PC-9 (cell line): ENCODE data around the gene CYGB. TPM values are rescaled to one million over a fixed set of nuclear protein-coding genes. Genes with fewer than 3 reads are reported as not detected.
A peak's percentile ranks its signal among the peaks of the same experiment; 100 is the strongest.
"Not testable (repeated sequence)": the region's sequence is repeated elsewhere in the genome, so short reads cannot be mapped to it uniquely, and the experiment has no call there.

Experiments
- BruUV-seq: library from RNA; stranded (reverse); fragments of 400-500 nt; replicated peaks from 2 replicates; lab custom pipeline; 2021; lab: Mats Ljungman, UMichigan
- CTCF ChIA-PET: fragments of 300-600 bp; sonication (Branson Sonifier 250); formaldehyde crosslinking; loops from one replicate; lab custom pipeline; 2022; ENCODE audit warnings: antibody characterized with exemption; lab: Charles Lee
- POLR2A ChIA-PET: fragments of 300-600 bp; sonication (Branson Sonifier 250); formaldehyde crosslinking; loops from one replicate; lab custom pipeline; 2022; ENCODE audit warnings: antibody characterized with exemption; ENCODE audit not compliant: unreplicated experiment; lab: Charles Lee
- DNase-seq, 2 experiments: peaks; one replicate each; pipeline versions ENCODE4 v3.0.0 to v3.0.0-alpha.2; 2015 to 2022; ENCODE audit warnings: mixed read lengths in 1 of 2
- H2AFZ ChIP-seq: fragments of 200-600 bp; sonication (generic); 2 replicates; pipeline ENCODE4 v1.8.1; 2017; ENCODE audit warnings: antibody characterized with exemption
- H3F3A ChIP-seq: fragments of 200-600 bp; sonication (generic); 2 replicates; pipeline ENCODE4 v1.8.1; 2017; ENCODE audit warnings: antibody characterized with exemption, mild to moderate bottlenecking, low read depth; ENCODE audit not compliant: insufficient read depth
- H3K27ac ChIP-seq: fragments of 200-600 bp; sonication (generic); 2 replicates; pipeline ENCODE4 v1.6.1; 2016; ENCODE audit warnings: mixed run types
- H3K27me3 ChIP-seq: fragments of 200-600 bp; sonication (generic); 2 replicates; pipeline ENCODE4 v1.6.1; 2016; ENCODE audit warnings: low read depth, mixed run types; ENCODE audit not compliant: insufficient read depth
- H3K36me3 ChIP-seq: fragments of 200-600 bp; sonication (generic); 2 replicates; pipeline ENCODE4 v1.6.1; 2016; ENCODE audit warnings: low read depth, mixed run types
- H3K4me1 ChIP-seq: fragments of 200-600 bp; sonication (generic); replicated peaks from 2 replicates; pipeline ENCODE4 v1.6.1; 2016; ENCODE audit warnings: mixed run types; ENCODE audit not compliant: insufficient read depth
- H3K4me2 ChIP-seq: fragments of 200-600 bp; sonication (generic); 2 replicates; pipeline ENCODE4 v1.6.1; 2017; ENCODE audit warnings: mixed run types
- H3K4me3 ChIP-seq: fragments of 200-600 bp; sonication (generic); 2 replicates; pipeline ENCODE4 v1.6.1; 2016; ENCODE audit warnings: mixed run types
- H3K79me2 ChIP-seq: fragments of 200-600 bp; sonication (generic); 2 replicates; pipeline ENCODE4 v1.6.1; 2017; ENCODE audit warnings: low read depth, mixed run types
- H3K9me2 ChIP-seq: fragments of 200-600 bp; sonication (generic); 2 replicates; pipeline ENCODE4 v1.8.1; 2017; ENCODE audit warnings: mild to moderate bottlenecking; ENCODE audit not compliant: insufficient read depth
- H3K9me3 ChIP-seq: fragments of 200-600 bp; sonication (generic); 2 replicates; pipeline ENCODE4 v1.8.1; 2016; ENCODE audit warnings: low read depth; ENCODE audit not compliant: insufficient read depth
- H4K20me1 ChIP-seq: fragments of 200-600 bp; sonication (generic); 2 replicates; pipeline ENCODE4 v1.8.1; 2017; ENCODE audit not compliant: insufficient read depth
- EZH2 ChIP-seq: fragments of 200-600 bp; sonication (generic); IDR thresholded peaks from 2 replicates; pipeline ENCODE4 v1.8.0; 2017; ENCODE audit warnings: antibody characterized with exemption, low read depth
- intact Hi-C: fragments of 100-400 bp; cut with micrococcal nuclease; formaldehyde crosslinking; loops from one replicate; pipeline ENCODE4 v1.10.0; 2022; ENCODE audit not compliant: unreplicated experiment
- total RNA-seq: library from RNA; stranded (reverse); gene quantifications from 2 replicates; pipeline ENCODE4 v1.2.3, GENCODE V29; 2021
- TF ChIP-seq, protein P1 (sequence below): fragments of 200-600 bp; sonication (generic); conservative IDR thresholded peaks from 2 replicates; pipeline ENCODE4 v1.6.1; 2017; ENCODE audit warnings: mixed run types, antibody characterized with exemption, mild to moderate bottlenecking, moderate library complexity

CYGB gene
- total RNA-seq, 1 experiment from 2014 or later = 1.1 TPM

DNA sequence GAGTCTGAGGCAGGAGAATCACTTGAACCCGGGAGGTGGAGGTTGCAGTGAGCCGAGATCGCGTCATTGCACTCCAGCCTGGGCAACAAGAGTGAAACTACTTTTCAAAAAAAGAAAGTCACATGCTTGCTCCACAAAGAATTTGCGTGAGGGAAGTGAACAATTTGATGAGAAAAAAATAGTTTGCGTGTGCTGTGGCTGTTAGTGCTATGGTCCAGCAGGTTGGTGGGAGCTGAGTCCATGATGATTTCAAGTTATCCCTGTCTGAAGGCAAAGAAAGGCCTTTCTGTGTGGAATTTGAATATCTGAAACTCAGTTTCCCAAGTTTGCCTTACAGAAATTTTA is 23.3 kb upstream of the CYGB start:
- DNase-seq = no peak
- Histone ChIP-seq H3K9me3 (no peaks in the 10 kb centered on the region), H3K9me2 (no peaks in the 10 kb centered on the region), H4K20me1 (peaks cover 48% of the 10 kb centered on the region), H3K79me2 (peaks cover 56% of the 10 kb centered on the region), H3K27ac (no peak overlapping the region), H3K27me3 (no peaks in the 10 kb centered on the region), H3K4me3 (0 out of 2 replicates have a peak overlapping the region, but pooled peaks have one; percentile 97), H3K4me1 (peaks cover 27% of the 10 kb centered on the region), H3K4me2 (peak overlapping the region; percentile 99), H3K36me3 (peaks cover 18% of the 10 kb centered on the region), H3F3A (peaks cover 39% of the 10 kb centered on the region), H2AFZ (no peak overlapping the region)
- ChIA-PET CTCF (interaction anchor here (1.4 kb wide), 1 partner anchor 53 kb away, joined by 4 read pairs; no protein-coding TSS in a partner anchor), POLR2A (no interaction called here)
- BruUV-seq = no TSS peak
- intact Hi-C loops = no loop called here
- TF ChIP-seq, protein P1, sequence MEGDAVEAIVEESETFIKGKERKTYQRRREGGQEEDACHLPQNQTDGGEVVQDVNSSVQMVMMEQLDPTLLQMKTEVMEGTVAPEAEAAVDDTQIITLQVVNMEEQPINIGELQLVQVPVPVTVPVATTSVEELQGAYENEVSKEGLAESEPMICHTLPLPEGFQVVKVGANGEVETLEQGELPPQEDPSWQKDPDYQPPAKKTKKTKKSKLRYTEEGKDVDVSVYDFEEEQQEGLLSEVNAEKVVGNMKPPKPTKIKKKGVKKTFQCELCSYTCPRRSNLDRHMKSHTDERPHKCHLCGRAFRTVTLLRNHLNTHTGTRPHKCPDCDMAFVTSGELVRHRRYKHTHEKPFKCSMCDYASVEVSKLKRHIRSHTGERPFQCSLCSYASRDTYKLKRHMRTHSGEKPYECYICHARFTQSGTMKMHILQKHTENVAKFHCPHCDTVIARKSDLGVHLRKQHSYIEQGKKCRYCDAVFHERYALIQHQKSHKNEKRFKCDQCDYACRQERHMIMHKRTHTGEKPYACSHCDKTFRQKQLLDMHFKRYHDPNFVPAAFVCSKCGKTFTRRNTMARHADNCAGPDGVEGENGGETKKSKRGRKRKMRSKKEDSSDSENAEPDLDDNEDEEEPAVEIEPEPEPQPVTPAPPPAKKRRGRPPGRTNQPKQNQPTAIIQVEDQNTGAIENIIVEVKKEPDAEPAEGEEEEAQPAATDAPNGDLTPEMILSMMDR = no peak
- no peak for TF ChIP-seq EZH2

DNA sequence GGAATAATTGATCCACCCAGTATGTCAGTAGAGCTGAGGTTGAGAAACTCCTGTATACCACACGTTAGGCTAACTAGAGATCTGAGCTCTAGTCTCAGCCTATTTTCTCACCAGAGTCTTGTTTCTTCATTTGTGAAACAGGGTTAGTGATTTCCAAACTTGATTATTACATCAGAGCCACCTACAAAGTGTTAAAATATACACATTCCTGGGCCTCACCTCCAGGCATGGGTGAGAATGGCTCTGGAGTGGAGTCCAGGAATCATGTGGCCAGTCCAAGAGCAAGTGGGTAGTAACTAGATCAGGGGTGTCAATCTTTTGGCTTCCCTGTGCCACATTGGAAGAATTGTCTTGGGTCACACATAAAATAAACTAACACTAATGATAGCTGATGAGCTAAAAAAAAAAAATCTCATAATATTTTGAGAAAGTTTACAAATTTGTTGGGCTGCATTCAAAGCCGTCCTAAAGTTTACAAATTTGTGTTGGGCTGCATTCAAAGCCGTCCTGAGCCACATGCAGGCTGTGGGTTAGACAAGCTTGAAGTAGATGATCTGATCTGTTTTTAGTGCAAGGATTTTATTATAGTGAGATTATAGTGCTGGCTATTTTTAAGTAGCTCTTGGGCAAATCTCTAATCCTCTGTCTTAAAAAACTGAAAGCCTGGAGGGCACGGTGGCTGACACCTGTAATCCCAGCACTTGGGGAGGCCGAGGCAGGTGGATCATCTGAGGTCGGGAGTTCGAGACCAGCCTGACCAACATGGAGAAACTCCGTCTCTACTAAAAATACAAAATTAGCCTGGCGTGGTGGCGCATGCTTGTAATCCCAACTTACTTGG is 22.7 kb upstream of the CYGB start:
- intact Hi-C loops = no loop called here
- no peak for TF ChIP-seq EZH2
- TF ChIP-seq, protein P1 = no peak
- no TSS peak for BruUV-seq
- peaks cover 27% of the 10 kb centered on the region for H3K4me1 ChIP-seq
- peak overlapping the region; percentile 99 for H3K4me2 ChIP-seq
- DNase-seq = no peak
- ChIA-PET CTCF (interaction anchor here (1.4 kb wide), 1 partner anchor 53 kb away, joined by 4 read pairs; no protein-coding TSS in a partner anchor), POLR2A (interaction anchor here (0.5 kb wide), 1 partner anchor 19 kb away, joined by 8 read pairs; no protein-coding TSS in a partner anchor)
- H3K9me3 ChIP-seq = no peaks in the 10 kb centered on the region
- peaks cover 43% of the 10 kb centered on the region for H4K20me1 ChIP-seq
- peaks cover 33% of the 10 kb centered on the region for H3F3A ChIP-seq
- no peaks in the 10 kb centered on the region for H3K27me3 ChIP-seq
- H3K9me2 ChIP-seq = no peaks in the 10 kb centered on the region
- H3K79me2 ChIP-seq = peaks cover 56% of the 10 kb centered on the region
- no peak overlapping the region for H2AFZ ChIP-seq
- H3K36me3 ChIP-seq = peaks cover 18% of the 10 kb centered on the region
- H3K4me3 ChIP-seq = peak overlapping the region; percentile 97; the same call in 1 of the 2 replicates
- peak overlapping the region; percentile 50; the same call in 1 of the 2 replicates for H3K27ac ChIP-seq

DNA sequence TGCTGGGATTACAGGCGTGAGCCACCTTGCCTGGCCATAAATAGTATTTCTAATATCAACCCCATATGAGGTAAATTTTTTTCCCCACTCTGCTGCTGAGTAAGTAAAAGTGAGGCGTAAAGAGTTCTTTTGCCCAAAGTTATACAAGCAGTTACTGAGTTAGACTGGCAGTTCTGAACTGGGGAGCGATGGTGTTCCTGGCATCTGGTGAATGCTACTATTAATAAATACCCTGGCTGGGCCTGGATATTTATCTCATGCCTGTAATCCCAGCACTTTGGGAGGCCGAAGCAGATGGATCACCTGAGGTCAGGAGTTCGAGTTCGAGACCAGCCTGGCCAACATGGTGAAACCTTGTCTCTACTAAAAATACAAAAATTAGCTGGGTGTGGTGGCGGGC is 22.0 kb upstream of the CYGB start:
- DNase-seq, H3K9me2 ChIP-seq, BruUV-seq, H2AFZ ChIP-seq, H3K9me3 ChIP-seq, H3K27me3 ChIP-seq: not testable (repeated sequence)
- intact Hi-C loops = loop anchor here (5.0 kb wide), 1 partner anchor 168 kb away; the partner anchor contains the start of genes JMJD6 and METTL23
- peaks cover 33% of the 10 kb centered on the region for H3F3A ChIP-seq
- H3K36me3 ChIP-seq = peaks cover 18% of the 10 kb centered on the region
- peaks cover 43% of the 10 kb centered on the region for H4K20me1 ChIP-seq
- CTCF ChIA-PET = interaction anchor here (1.4 kb wide), 1 partner anchor 54 kb away, joined by 4 read pairs; no protein-coding TSS in a partner anchor
- H3K27ac ChIP-seq = peak overlapping the region; percentile 50; the same call in 1 of the 2 replicates
- POLR2A ChIA-PET = interaction anchor here (0.5 kb wide), 1 partner anchor 19 kb away, joined by 8 read pairs; no protein-coding TSS in a partner anchor
- peaks cover 27% of the 10 kb centered on the region for H3K4me1 ChIP-seq
- H3K79me2 ChIP-seq = peaks cover 56% of the 10 kb centered on the region
- peak overlapping the region; percentile 99 for H3K4me2 ChIP-seq
- peak overlapping the region; percentile 97; the same call in 1 of the 2 replicates for H3K4me3 ChIP-seq
